Ovary (tissue), 9 donors: ENCODE measurements around the gene PTTG1IP. TPM values are rescaled to one million over a fixed set of nuclear protein-coding genes. Genes with fewer than 3 reads are reported as not detected.
"Not testable (repeated sequence)": the region's sequence is repeated elsewhere in the genome, so short reads cannot be mapped to it uniquely, and the experiment has no call there.

Experiments
- DNase-seq, 5 donors: peaks; one replicate each; pipeline ENCODE4 v3.0.0-alpha.2; 2019 to 2020
- H3K27ac ChIP-seq, 2 donors: fragments of 200-600 bp; one replicate each; pipeline versions ENCODE4 v1.5.1 to v1.8.0; 2019 to 2022
- H3K27me3 ChIP-seq: fragments of 200-600 bp; one replicate; pipeline ENCODE4 v1.8.0; 2022
- H3K36me3 ChIP-seq: fragments of 200-600 bp; sonication (generic); one replicate; pipeline ENCODE4 v1.5.1; 2019
- H3K4me1 ChIP-seq: one replicate; pipeline ENCODE4 v1.8.1; 2013; ENCODE audit warnings: mild to moderate bottlenecking, moderate library complexity; ENCODE audit not compliant: insufficient read depth
- H3K4me3 ChIP-seq: fragments of 200-600 bp; sonication (generic); one replicate; pipeline ENCODE4 v1.5.1; 2017
- H3K9me3 ChIP-seq, 2 donors: fragments of 200-600 bp in 1 of 2; sonication (generic) in 1 of 2; one replicate each; pipeline versions ENCODE4 v1.5.1 to v1.8.1; 2013 to 2019; ENCODE audit warnings: mild to moderate bottlenecking in 1 of 2, moderate library complexity in 1 of 2
- CTCF ChIP-seq, 3 donors: fragments of 450-650 bp in 2 of 3; fragments of 200-600 bp in 1 of 3; IDR thresholded peaks; one replicate each; pipeline versions ENCODE4 v1.5.1 to v1.8.0; 2016 to 2022; ENCODE audit warnings: antibody characterized with exemption in 3 of 3, mild to moderate bottlenecking in 1 of 3
- EP300 ChIP-seq: sonication (generic); formaldehyde crosslinking; IDR thresholded peaks from one replicate; pipeline ENCODE4 v1.6.1; 2017; ENCODE audit warnings: antibody characterized with exemption
- POLR2A ChIP-seq: fragments of 450-650 bp; IDR thresholded peaks from one replicate; pipeline ENCODE4 v1.6.1; 2017; ENCODE audit warnings: antibody characterized with exemption, mild to moderate bottlenecking, moderate library complexity
- WGBS, 3 donors: extraction: QIAGEN DNeasy Blood & Tissue Kit in 1 of 3; methylation state at CpG; one replicate each; pipeline versions ENCODE4 v1.1.5 to v1.1.7; 2013 to 2017; 5-methylcytosine and 5-hydroxymethylcytosine counted together
- intact Hi-C, 4 donors: fragments of 100-400 bp; cut with DNase I; formaldehyde crosslinking; loops; one replicate each; pipeline versions ENCODE4 v1.11.0 to v1.15.1; 2022 to 2023
- polyA plus RNA-seq, 2 donors: library from polyadenylated mRNA; stranded (reverse); fragments of 200-250 nt in 1 of 2; fragments of 350-450 nt in 1 of 2; fragmentation: Illumina TruSeq in 1 of 2; extraction: RNeasy Lipid Tissue Mini Kit (QIAGEN cat#74804) in 1 of 2; gene quantifications; one replicate each; pipeline ENCODE4 v1.2.3, GENCODE V29; 2013 to 2014
- total RNA-seq, 7 donors: library from RNA; depleted of rRNA in 2 of 7; stranded (reverse); fragments of >200 nt in 2 of 7; fragmentation: NEBNext Ultra II Directional in 3 of 7; extraction: Animal tissue kit (Norgen Biotek cat#: 25700) in 3 of 7; gene quantifications; one replicate each; pipeline versions ENCODE4 v1.1.0 to v1.2.4, GENCODE V29; 2016 to 2023
- donor health status: DM: no; HTN: no; CAD: no; lungs with moderate emphysema.
- donor health status: DM: no; HTN: no; CAD: no.
- donor health status: Bipolar disorder and iron deficiency.
- donor health status: DM: yes; HTN: yes; CAD: no.
- donor health status: DM: no; HTN: no; CAD: no.
- donor health status: DM: yes; HTN: yes; CAD: no.

PTTG1IP gene
- total and polyA plus RNA-seq, 9 donors = 133 to 420 (median 144) TPM

GRCh38 chr21:44884097-44884496 lies 10.6 kb upstream of the PTTG1IP start:
- no peaks in the 10 kb centered on the region for H3K27me3 ChIP-seq
- H3K27ac ChIP-seq = no peak overlapping the region
- no peaks in the 10 kb centered on the region for H3K9me3 ChIP-seq
- no peaks in the 10 kb centered on the region for H3K4me1 ChIP-seq
- H3K36me3 ChIP-seq = no peaks in the 10 kb centered on the region
- intact Hi-C loops = no loop called here
- 50 to 62% (median 56%) methylated on average over 7 of the region's 7 CpGs for WGBS, 3 donors
- H3K4me3 ChIP-seq = no peak overlapping the region
- DNase-seq = no peak
- no peak for TF ChIP-seq CTCF (IDR thresholded peaks at IDR 0.05)
- TF ChIP-seq POLR2A = no peak
- no peak for TF ChIP-seq EP300

GRCh38 chr21:44883250-44883649 lies 9.8 kb upstream of the PTTG1IP start:
- no peaks in the 10 kb centered on the region for H3K9me3 ChIP-seq
- no peak for DNase-seq
- no peak overlapping the region for H3K27ac ChIP-seq
- 84 to 85% (median 85%) methylated on average over 11 of the region's 11 CpGs for WGBS, 3 donors
- TF ChIP-seq CTCF (IDR thresholded peaks at IDR 0.05) (no peak), EP300 (no peak), POLR2A (no peak)
- intact Hi-C loops = no loop called here
- no peak overlapping the region for H3K4me3 ChIP-seq
- no peaks in the 10 kb centered on the region for H3K36me3 ChIP-seq
- H3K27me3 ChIP-seq = no peaks in the 10 kb centered on the region
- H3K4me1 ChIP-seq = no peaks in the 10 kb centered on the region

- no peaks in the 10 kb centered on the region for H3K9me3 ChIP-seq
- intact Hi-C loops = no loop called here
- no peak for DNase-seq
- H3K27ac ChIP-seq = no peak overlapping the region
- H3K27me3 ChIP-seq = no peaks in the 10 kb centered on the region
- H3K4me3 ChIP-seq = no peak overlapping the region
- no peaks in the 10 kb centered on the region for H3K36me3 ChIP-seq
- whole genome bisulfite sequencing, 3 donors = 56 to 60% (median 60%) methylated on average over 6 of the region's 6 CpGs
- TF ChIP-seq EP300 = no peak
- H3K4me1 ChIP-seq = no peaks in the 10 kb centered on the region
These were observed 7.8 kb upstream of the PTTG1IP start for GRCh38 chr21:44881198-44881872.

- no peaks in the 10 kb centered on the region for H3K27me3 ChIP-seq
- H3K4me3 ChIP-seq = no peak overlapping the region
- H3K9me3 ChIP-seq = no peaks in the 10 kb centered on the region
- 56 to 64% (median 64%) methylated on average over 8 of the region's 8 CpGs for WGBS, 3 donors
- no peaks in the 10 kb centered on the region for H3K4me1 ChIP-seq
- intact Hi-C loops = no loop called here
- H3K36me3 ChIP-seq = no peaks in the 10 kb centered on the region
- TF ChIP-seq CTCF (IDR thresholded peaks at IDR 0.05) (no peak), POLR2A (no peak), EP300 (no peak)
- no peak for DNase-seq
- no peak overlapping the region for H3K27ac ChIP-seq
These were observed 7.1 kb upstream of the PTTG1IP start for GRCh38 chr21:44880405-44881197.

- intact Hi-C loops = loop anchor here in 1 of 4 donors (10.0 kb wide), 1 partner anchor 406 kb away; the partner anchor contains the start of gene POFUT2
These were observed 5.7 kb upstream of the PTTG1IP start for GRCh38 chr21:44879238-44879637.

More at GRCh38 chr21:44879238-44879637, 5.7 kb upstream of the PTTG1IP start:
- H3K4me1 ChIP-seq, H3K27ac ChIP-seq, H3K27me3 ChIP-seq, H3K4me3 ChIP-seq, DNase-seq, H3K36me3 ChIP-seq, H3K9me3 ChIP-seq: not testable (repeated sequence)
- 93 to 96% (median 93%) methylated on average over 8 of the region's 8 CpGs for WGBS, 3 donors
